Neural cell (in vitro differentiated cells): ENCODE measurements around the gene UBASH3A. TPM values are rescaled to one million over a fixed set of nuclear protein-coding genes. Genes with fewer than 3 reads are reported as not detected.

Experiments used
- H2AFZ ChIP-seq: fragments of 200-600, 300-800 bp; sonication (generic), shearing (Covaris generic); 2 replicates; pipeline ENCODE4 v1.6.0; 2014; ENCODE audit warnings: low read depth, mild to moderate bottlenecking, antibody characterized with exemption, low read length, moderate library complexity
- H3F3A ChIP-seq: fragments of 200-600 bp; shearing (Covaris generic); 2 replicates; pipeline ENCODE4 v1.6.1; 2016; ENCODE audit warnings: mild to moderate bottlenecking, moderate library complexity, mixed read lengths, antibody characterized with exemption, low read length; ENCODE audit not compliant: insufficient read depth, poor library complexity, severe bottlenecking
- H3K27ac ChIP-seq: fragments of 200-600, 300-800 bp; sonication (generic), shearing (Covaris generic); 2 replicates; pipeline ENCODE4 v1.5.1; 2014; ENCODE audit warnings: mild to moderate bottlenecking, low read length, moderate library complexity
- H3K27me3 ChIP-seq: fragments of 300-800, 200-600 bp; sonication (generic), shearing (Covaris generic); 2 replicates; pipeline ENCODE4 v1.6.0; 2014; ENCODE audit warnings: mild to moderate bottlenecking, low read depth, low read length, moderate library complexity; ENCODE audit not compliant: insufficient read depth
- H3K36me3 ChIP-seq: fragments of 300-800, 200-600 bp; sonication (generic), shearing (Covaris generic); 2 replicates; pipeline ENCODE4 v1.5.1; 2014; ENCODE audit warnings: mild to moderate bottlenecking, antibody characterized with exemption, low read length, moderate library complexity; ENCODE audit not compliant: insufficient read depth
- H3K4me2 ChIP-seq: fragments of 300-800, 200-600 bp; sonication (generic), shearing (Covaris generic); 2 replicates; pipeline ENCODE4 v1.6.0; 2014; ENCODE audit warnings: mild to moderate bottlenecking, low read length
- H3K4me3 ChIP-seq: fragments of 300-800, 200-600 bp; sonication (generic), shearing (Covaris generic); 2 replicates; pipeline ENCODE4 v1.5.1; 2014; ENCODE audit warnings: mild to moderate bottlenecking, low read length, moderate library complexity
- H3K79me2 ChIP-seq: fragments of 200-600 bp; shearing (Covaris generic); replicated peaks from 2 replicates; pipeline ENCODE4 v1.6.0; 2014; ENCODE audit warnings: mild to moderate bottlenecking, low read length, moderate library complexity; ENCODE audit not compliant: insufficient read depth
- H3K9ac ChIP-seq: fragments of 300-800, 200-600 bp; sonication (generic), shearing (Covaris generic); 2 replicates; pipeline ENCODE4 v1.6.1; 2016; ENCODE audit warnings: mild to moderate bottlenecking, low read length, mixed read lengths
- H3K9me2 ChIP-seq: fragments of 200-600 bp; shearing (Covaris generic); 2 replicates; pipeline ENCODE4 v1.6.1; 2016; ENCODE audit warnings: mild to moderate bottlenecking, low read length, mixed read lengths; ENCODE audit not compliant: insufficient read depth
- H3K9me3 ChIP-seq: fragments of 200-600, 300-800 bp; sonication (generic), shearing (Covaris generic); 2 replicates; pipeline ENCODE4 v1.6.1; 2016; ENCODE audit warnings: mild to moderate bottlenecking, mixed run types, low read length, moderate library complexity, mixed read lengths
- H4K20me1 ChIP-seq: fragments of 200-600 bp; shearing (Covaris generic); 2 replicates; pipeline ENCODE4 v1.6.1; 2016; ENCODE audit warnings: mild to moderate bottlenecking, mixed run types; ENCODE audit not compliant: insufficient read depth
- EP300 ChIP-seq: fragments of 450-650 bp; conservative IDR thresholded peaks from 2 replicates; pipeline ENCODE4 v1.6.1; 2014; ENCODE audit warnings: antibody characterized with exemption, mild to moderate bottlenecking, moderate library complexity; ENCODE audit not compliant: poor library complexity, severe bottlenecking
- EZH2 ChIP-seq: fragments of 200-600, 300-800 bp; shearing (Covaris generic), sonication (generic); IDR thresholded peaks from 2 replicates; pipeline ENCODE4 v1.6.1; 2014; ENCODE audit warnings: antibody characterized with exemption, low read length, borderline replicate concordance, mild to moderate bottlenecking; ENCODE audit not compliant: insufficient read depth, poor library complexity, severe bottlenecking
- MXI1 ChIP-seq: fragments of 450-650 bp; conservative IDR thresholded peaks from 2 replicates; pipeline ENCODE4 v1.6.1; 2014; ENCODE audit warnings: antibody characterized with exemption, mild to moderate bottlenecking; ENCODE audit not compliant: poor library complexity, severe bottlenecking
- POLR2AphosphoS5 ChIP-seq: IDR thresholded peaks from 2 replicates; pipeline ENCODE4 v1.6.1; 2012
- RAD21 ChIP-seq: fragments of 450-650 bp; conservative IDR thresholded peaks from 2 replicates; pipeline ENCODE4 v1.6.1; 2014; ENCODE audit warnings: antibody characterized with exemption, mild to moderate bottlenecking, moderate library complexity
- SMC3 ChIP-seq: fragments of 450-650 bp; conservative IDR thresholded peaks from 2 replicates; pipeline ENCODE4 v1.6.1; 2014; ENCODE audit warnings: antibody characterized with exemption, mild to moderate bottlenecking, moderate library complexity; ENCODE audit not compliant: poor library complexity
- TAF1 ChIP-seq: IDR thresholded peaks from 2 replicates; pipeline ENCODE4 v1.6.1; 2012; ENCODE audit warnings: low read depth
- polyA plus RNA-seq: library from polyadenylated mRNA; depleted of rRNA; stranded (reverse); fragments of >200 nt; gene quantifications from 2 replicates; pipeline ENCODE4 v1.2.3, GENCODE V29; 2014
- TF ChIP-seq, protein P1 (sequence below): IDR thresholded peaks from 2 replicates; pipeline ENCODE4 v1.6.1; 2012; ENCODE audit warnings: borderline replicate concordance
- TF ChIP-seq, protein P2 (sequence below): fragments of 450-650 bp; IDR thresholded peaks from 2 replicates; pipeline ENCODE4 v1.5.1; 2014; ENCODE audit warnings: antibody characterized with exemption, mild to moderate bottlenecking, moderate library complexity; ENCODE audit not compliant: poor library complexity, severe bottlenecking

The UBASH3A gene
- polyA plus RNA-seq, 1 donor from 2014 or later: not detected

DNA sequence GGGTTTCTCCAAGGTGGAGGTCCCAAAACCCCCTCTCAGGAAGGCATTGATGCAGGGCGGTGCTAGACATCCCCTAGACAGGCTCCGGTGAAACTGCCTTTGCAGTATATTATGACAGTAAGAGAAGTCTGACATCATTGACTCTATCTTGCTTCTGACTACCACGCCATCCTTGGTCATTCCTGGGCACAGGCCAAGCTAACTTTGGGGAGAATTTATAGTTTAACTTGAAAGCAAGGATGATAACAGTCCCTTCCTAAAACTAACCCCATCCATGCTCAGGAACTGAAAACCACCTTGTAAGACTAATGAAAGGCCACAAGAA lies 62.1 kb downstream of the UBASH3A start:
- TF ChIP-seq, protein P1, sequence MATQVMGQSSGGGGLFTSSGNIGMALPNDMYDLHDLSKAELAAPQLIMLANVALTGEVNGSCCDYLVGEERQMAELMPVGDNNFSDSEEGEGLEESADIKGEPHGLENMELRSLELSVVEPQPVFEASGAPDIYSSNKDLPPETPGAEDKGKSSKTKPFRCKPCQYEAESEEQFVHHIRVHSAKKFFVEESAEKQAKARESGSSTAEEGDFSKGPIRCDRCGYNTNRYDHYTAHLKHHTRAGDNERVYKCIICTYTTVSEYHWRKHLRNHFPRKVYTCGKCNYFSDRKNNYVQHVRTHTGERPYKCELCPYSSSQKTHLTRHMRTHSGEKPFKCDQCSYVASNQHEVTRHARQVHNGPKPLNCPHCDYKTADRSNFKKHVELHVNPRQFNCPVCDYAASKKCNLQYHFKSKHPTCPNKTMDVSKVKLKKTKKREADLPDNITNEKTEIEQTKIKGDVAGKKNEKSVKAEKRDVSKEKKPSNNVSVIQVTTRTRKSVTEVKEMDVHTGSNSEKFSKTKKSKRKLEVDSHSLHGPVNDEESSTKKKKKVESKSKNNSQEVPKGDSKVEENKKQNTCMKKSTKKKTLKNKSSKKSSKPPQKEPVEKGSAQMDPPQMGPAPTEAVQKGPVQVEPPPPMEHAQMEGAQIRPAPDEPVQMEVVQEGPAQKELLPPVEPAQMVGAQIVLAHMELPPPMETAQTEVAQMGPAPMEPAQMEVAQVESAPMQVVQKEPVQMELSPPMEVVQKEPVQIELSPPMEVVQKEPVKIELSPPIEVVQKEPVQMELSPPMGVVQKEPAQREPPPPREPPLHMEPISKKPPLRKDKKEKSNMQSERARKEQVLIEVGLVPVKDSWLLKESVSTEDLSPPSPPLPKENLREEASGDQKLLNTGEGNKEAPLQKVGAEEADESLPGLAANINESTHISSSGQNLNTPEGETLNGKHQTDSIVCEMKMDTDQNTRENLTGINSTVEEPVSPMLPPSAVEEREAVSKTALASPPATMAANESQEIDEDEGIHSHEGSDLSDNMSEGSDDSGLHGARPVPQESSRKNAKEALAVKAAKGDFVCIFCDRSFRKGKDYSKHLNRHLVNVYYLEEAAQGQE: no peak
- TF ChIP-seq POLR2AphosphoS5 (no peak), RAD21 (no peak), TAF1 (no peak), EP300 (no peak), MXI1 (no peak), EZH2 (no peak), SMC3 (no peak)
- TF ChIP-seq, protein P2, sequence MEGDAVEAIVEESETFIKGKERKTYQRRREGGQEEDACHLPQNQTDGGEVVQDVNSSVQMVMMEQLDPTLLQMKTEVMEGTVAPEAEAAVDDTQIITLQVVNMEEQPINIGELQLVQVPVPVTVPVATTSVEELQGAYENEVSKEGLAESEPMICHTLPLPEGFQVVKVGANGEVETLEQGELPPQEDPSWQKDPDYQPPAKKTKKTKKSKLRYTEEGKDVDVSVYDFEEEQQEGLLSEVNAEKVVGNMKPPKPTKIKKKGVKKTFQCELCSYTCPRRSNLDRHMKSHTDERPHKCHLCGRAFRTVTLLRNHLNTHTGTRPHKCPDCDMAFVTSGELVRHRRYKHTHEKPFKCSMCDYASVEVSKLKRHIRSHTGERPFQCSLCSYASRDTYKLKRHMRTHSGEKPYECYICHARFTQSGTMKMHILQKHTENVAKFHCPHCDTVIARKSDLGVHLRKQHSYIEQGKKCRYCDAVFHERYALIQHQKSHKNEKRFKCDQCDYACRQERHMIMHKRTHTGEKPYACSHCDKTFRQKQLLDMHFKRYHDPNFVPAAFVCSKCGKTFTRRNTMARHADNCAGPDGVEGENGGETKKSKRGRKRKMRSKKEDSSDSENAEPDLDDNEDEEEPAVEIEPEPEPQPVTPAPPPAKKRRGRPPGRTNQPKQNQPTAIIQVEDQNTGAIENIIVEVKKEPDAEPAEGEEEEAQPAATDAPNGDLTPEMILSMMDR: no peak
- Histone ChIP-seq H3F3A (no peaks in the 10 kb centered on the region), H3K27ac (no peak overlapping the region), H3K36me3 (no peaks in the 10 kb centered on the region), H3K9me3 (no peaks in the 10 kb centered on the region), H3K9ac (no peak overlapping the region), H3K4me3 (no peak overlapping the region), H3K9me2 (no peaks in the 10 kb centered on the region), H3K4me2 (no peak overlapping the region), H2AFZ (no peak overlapping the region), H4K20me1 (no peaks in the 10 kb centered on the region), H3K27me3 (no peaks in the 10 kb centered on the region), H3K79me2 (no peaks in the 10 kb centered on the region)

DNA sequence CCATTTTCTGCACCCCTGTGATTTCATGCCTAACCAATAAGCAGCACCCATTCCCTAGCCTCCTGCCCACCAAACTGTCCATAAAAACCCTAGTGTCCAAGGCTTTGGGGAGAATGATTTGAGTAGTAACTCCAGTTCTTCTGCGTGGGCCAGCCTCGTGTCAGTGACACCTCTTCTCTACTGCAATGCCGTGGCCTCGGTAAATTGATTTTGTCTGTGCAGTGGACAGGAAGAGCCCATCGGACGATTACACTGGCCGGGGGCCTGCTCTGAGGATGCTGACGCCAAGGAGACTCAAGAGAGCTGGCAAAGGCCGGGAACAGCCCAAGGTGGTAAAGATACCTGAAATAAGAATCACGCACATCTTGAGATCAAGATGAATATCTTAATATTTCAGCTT lies 63.0 kb downstream of the UBASH3A start:
- Histone ChIP-seq H3K4me2 (no peak overlapping the region), H3K9ac (no peak overlapping the region)
- TF ChIP-seq EP300: no peak
- TF ChIP-seq, protein P1: no peak
- TF ChIP-seq EZH2: no peak
- no peak for TF ChIP-seq TAF1
- TF ChIP-seq MXI1: no peak
- TF ChIP-seq RAD21: no peak
- TF ChIP-seq SMC3: no peak
- TF ChIP-seq, protein P2: no peak
- no peak for TF ChIP-seq POLR2AphosphoS5

More for the DNA sequence above, 63.0 kb downstream of the UBASH3A start:
- Histone ChIP-seq H2AFZ (no peak overlapping the region), H3K9me2 (no peaks in the 10 kb centered on the region), H3K79me2 (no peaks in the 10 kb centered on the region), H3K36me3 (no peaks in the 10 kb centered on the region), H3K9me3 (no peaks in the 10 kb centered on the region), H4K20me1 (no peaks in the 10 kb centered on the region), H3K4me3 (no peak overlapping the region), H3F3A (no peaks in the 10 kb centered on the region), H3K27ac (no peak overlapping the region), H3K27me3 (no peaks in the 10 kb centered on the region)
